OCI-LY1 (cell line): ENCODE measurements around the gene DPPA2.

Experiments
- EZH2 ChIP-seq: fragments of 200-600 bp; sonication (generic), shearing (Covaris generic); IDR thresholded peaks from 2 replicates; pipeline ENCODE4 v1.8.0; 2017; ENCODE audit warnings: borderline replicate concordance, mixed run types, mild to moderate bottlenecking, antibody characterized with exemption, low read length, moderate library complexity, mixed read lengths
- TF ChIP-seq, protein P1 (sequence below): fragments of 200-600 bp; sonication (generic), shearing (Covaris generic); IDR thresholded peaks from 2 replicates; pipeline ENCODE4 v1.5.1; 2017; ENCODE audit warnings: mild to moderate bottlenecking, antibody characterized with exemption, low read length, moderate library complexity, mixed read lengths

DNA sequence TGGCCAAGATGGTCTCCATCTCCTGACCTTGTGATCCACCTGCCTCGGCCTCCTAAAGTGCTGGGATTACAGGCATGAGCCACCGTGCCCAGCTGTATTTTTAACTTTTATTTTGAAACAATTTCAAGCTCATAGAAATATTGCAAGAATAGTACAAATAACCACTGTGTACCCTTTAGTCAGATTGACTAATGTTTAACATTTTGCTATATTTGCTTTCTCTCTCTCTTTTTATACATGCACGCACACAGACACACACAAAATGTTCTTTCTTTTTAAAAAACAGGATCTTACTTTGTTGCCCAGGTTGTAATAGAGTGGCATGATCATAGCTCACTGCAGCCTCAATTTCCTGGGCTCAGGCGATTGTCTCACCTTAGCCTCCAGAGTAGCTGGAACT lies 46.5 kb upstream of the DPPA2 start:
- TF ChIP-seq, protein P1, sequence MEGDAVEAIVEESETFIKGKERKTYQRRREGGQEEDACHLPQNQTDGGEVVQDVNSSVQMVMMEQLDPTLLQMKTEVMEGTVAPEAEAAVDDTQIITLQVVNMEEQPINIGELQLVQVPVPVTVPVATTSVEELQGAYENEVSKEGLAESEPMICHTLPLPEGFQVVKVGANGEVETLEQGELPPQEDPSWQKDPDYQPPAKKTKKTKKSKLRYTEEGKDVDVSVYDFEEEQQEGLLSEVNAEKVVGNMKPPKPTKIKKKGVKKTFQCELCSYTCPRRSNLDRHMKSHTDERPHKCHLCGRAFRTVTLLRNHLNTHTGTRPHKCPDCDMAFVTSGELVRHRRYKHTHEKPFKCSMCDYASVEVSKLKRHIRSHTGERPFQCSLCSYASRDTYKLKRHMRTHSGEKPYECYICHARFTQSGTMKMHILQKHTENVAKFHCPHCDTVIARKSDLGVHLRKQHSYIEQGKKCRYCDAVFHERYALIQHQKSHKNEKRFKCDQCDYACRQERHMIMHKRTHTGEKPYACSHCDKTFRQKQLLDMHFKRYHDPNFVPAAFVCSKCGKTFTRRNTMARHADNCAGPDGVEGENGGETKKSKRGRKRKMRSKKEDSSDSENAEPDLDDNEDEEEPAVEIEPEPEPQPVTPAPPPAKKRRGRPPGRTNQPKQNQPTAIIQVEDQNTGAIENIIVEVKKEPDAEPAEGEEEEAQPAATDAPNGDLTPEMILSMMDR: no peak
- no peak for TF ChIP-seq EZH2
